K562 (cell line): ENCODE data around the gene F2RL2.

Experiments
- ELF4 ChIP-seq: fragments of 450-650 bp; formaldehyde crosslinking; IDR thresholded peaks from 2 replicates; pipeline ENCODE4 v1.4.0; 2022; ENCODE audit warnings: missing genetic modification characterization
- FOS ChIP-seq: IDR thresholded peaks from 3 replicates; pipeline ENCODE4 v1.6.1; 2011; ENCODE audit not compliant: insufficient read length; ENCODE audit errors: extremely low read depth
- SNRNP70 ChIP-seq: fragments of 200-400 bp; formaldehyde crosslinking; optimal IDR thresholded peaks from 2 replicates; pipeline ENCODE3; 2017; ENCODE audit warnings: low read depth, low read length
- U2AF2 ChIP-seq: fragments of 200-400 bp; formaldehyde crosslinking; optimal IDR thresholded peaks from 2 replicates; pipeline ENCODE3; 2017; ENCODE audit warnings: low read depth, mild to moderate bottlenecking, low read length
- ZBTB40 ChIP-seq, 2 experiments: fragments of 450-650 bp in 1 of 2; sonication (generic) in 1 of 2; formaldehyde crosslinking in 1 of 2; IDR thresholded peaks; 2 replicates each; pipeline versions ENCODE4 v1.7.1 to v1.9.0; 2016 to 2022; ENCODE audit warnings: inconsistent platforms in 1 of 2, mild to moderate bottlenecking in 1 of 2, missing genetic modification reagents in 1 of 2
- ZFX ChIP-seq: sonication (generic); formaldehyde crosslinking; IDR thresholded peaks from 2 replicates; pipeline ENCODE4 v1.8.0; 2022; ENCODE audit warnings: mild to moderate bottlenecking, missing genetic modification reagents, moderate library complexity
- ZNF124 ChIP-seq: sonication (generic); formaldehyde crosslinking; IDR thresholded peaks from 2 replicates; pipeline ENCODE4 v1.8.1; 2022; ENCODE audit warnings: missing genetic modification reagents

- TF ChIP-seq SNRNP70 (no peak), ELF4 (CRISPR knock-in tag) (no peak), FOS (no peak), ZBTB40 (IDR thresholded peaks at IDR 0.05) (no peak), ZBTB40 (CRISPR knock-in tag; IDR thresholded peaks at IDR 0.05) (no peak), ZFX (CRISPR knock-in tag) (no peak), U2AF2 (no peak), ZNF124 (CRISPR knock-in tag) (no peak)
These were observed 3.5 kb upstream of the F2RL2 start for GRCh38 chr5:76626738-76627137.
